HepG2 (cell line): ENCODE results near the gene FCAMR. TPM values are rescaled to one million over a fixed set of nuclear protein-coding genes. Genes with fewer than 3 reads are reported as not detected.

Experiments used
- ATAC-seq: fragments of 200-7000 bp; cut with Tn5 transposase; 3 replicates; pipeline ENCODE4 v1.9.1; 2020; ENCODE audit warnings: mild to moderate bottlenecking, moderate library complexity
- BruUV-seq: library from RNA; stranded (reverse); fragments of 400-500 nt; replicated peaks from 2 replicates; lab custom pipeline; 2021; lab: Mats Ljungman, UMichigan
- CTCF ChIA-PET: fragments of 300-600 bp; formaldehyde crosslinking; extraction: SDS; loops from one replicate; lab custom pipeline; 2021; ENCODE audit warnings: low total read pairs, inconsistent platforms, low intra/inter-chr PET ratio; lab: Yijun Ruan, JAX
- POLR2A ChIA-PET: fragments of 350-600 bp; sonication (Branson Sonifier 250); formaldehyde crosslinking; loops from one replicate; lab custom pipeline; 2020; ENCODE audit warnings: antibody characterized with exemption, inconsistent platforms; lab: Yijun Ruan, JAX
- DNase-seq: peaks from one replicate; pipeline ENCODE4 v3.0.0-alpha.2; 2015; ENCODE audit warnings: low spot score
- FAIRE-seq: peaks from 3 replicates; lab custom pipeline; 2011; peaks lifted over from hg19 to GRCh38; lab: Jason Lieb, UNC
- H2AFZ ChIP-seq: one replicate; pipeline ENCODE4 v1.6.1; 2011; ENCODE audit warnings: low read length, inconsistent platforms
- H3K27ac ChIP-seq: fragments of 300-600 bp; 3 replicates; pipeline ENCODE4 v1.8.0; 2011; ENCODE audit warnings: mixed run types, mild to moderate bottlenecking, mixed read lengths, low read length, inconsistent platforms; ENCODE audit not compliant: insufficient read depth; ENCODE audit errors: extremely low read length
- H3K27me3 ChIP-seq, 2 experiments: fragments of 200-600 bp in 1 of 2; 2 replicates in 1 of 2; 3 replicates in 1 of 2; pipeline versions ENCODE4 v1.6.0 to v1.8.0; 2011; ENCODE audit warnings: low read length in 2 of 2, mild to moderate bottlenecking in 2 of 2, moderate library complexity in 2 of 2, inconsistent platforms in 1 of 2; ENCODE audit not compliant: insufficient read depth in 2 of 2, control insufficient read depth in 1 of 2
- H3K36me3 ChIP-seq, 2 experiments: fragments of 200-600 bp in 1 of 2; replicated peaks in 1 of 2; 2 replicates in 1 of 2; 3 replicates in 1 of 2; pipeline versions ENCODE4 v1.5.1 to v1.8.0; 2011; ENCODE audit warnings: low read length in 2 of 2, inconsistent platforms in 1 of 2; ENCODE audit not compliant: insufficient read depth in 2 of 2, control insufficient read depth in 1 of 2
- H3K4me1 ChIP-seq: 2 replicates; pipeline ENCODE4 v1.5.1; 2012; ENCODE audit warnings: low read length, inconsistent platforms; ENCODE audit not compliant: insufficient read depth
- H3K4me2 ChIP-seq: 2 replicates; pipeline ENCODE4 v1.6.0; 2011; ENCODE audit warnings: low read depth, low read length, inconsistent platforms
- H3K4me3 ChIP-seq, 3 experiments: fragments of 200-600 bp in 1 of 3; sonication (generic), shearing (Covaris generic) in 1 of 3; replicated peaks in 1 of 3; 2 replicates each; pipeline ENCODE4 v1.5.1; 2011 to 2016; ENCODE audit warnings: low read length in 3 of 3, inconsistent platforms in 2 of 3, low read depth in 2 of 3, mild to moderate bottlenecking in 2 of 3, control low read depth in 1 of 3, mixed read lengths in 1 of 3; ENCODE audit not compliant: insufficient read depth in 1 of 3
- H3K79me2 ChIP-seq: one replicate; pipeline ENCODE4 v1.6.1; 2011; ENCODE audit warnings: low read length, inconsistent platforms; ENCODE audit not compliant: insufficient read depth
- H3K9ac ChIP-seq: 2 replicates; pipeline ENCODE4 v1.6.0; 2011; ENCODE audit warnings: mild to moderate bottlenecking, low read depth, low read length, inconsistent platforms; ENCODE audit not compliant: insufficient read depth
- H3K9me3 ChIP-seq: 2 replicates; pipeline ENCODE4 v1.5.1; 2012; ENCODE audit warnings: mild to moderate bottlenecking, low read length
- H4K20me1 ChIP-seq: 2 replicates; pipeline ENCODE4 v1.6.0; 2011; ENCODE audit warnings: inconsistent platforms, mild to moderate bottlenecking, low read length, moderate library complexity; ENCODE audit not compliant: insufficient read depth
- EZH2 ChIP-seq: conservative IDR thresholded peaks from 2 replicates; pipeline ENCODE4 v1.6.1; 2012; ENCODE audit warnings: mild to moderate bottlenecking, low read depth, low read length, moderate library complexity
- PRDM15 ChIP-seq: sonication (generic); formaldehyde crosslinking; IDR thresholded peaks from 2 replicates; pipeline ENCODE4 v1.4.0; 2020; ENCODE audit warnings: missing genetic modification reagents
- TSC22D2 ChIP-seq: sonication (generic); formaldehyde crosslinking; IDR thresholded peaks from 2 replicates; pipeline ENCODE4 v1.5.1; 2020; ENCODE audit warnings: missing genetic modification reagents, mild to moderate bottlenecking, borderline replicate concordance
- ZFP36L2 ChIP-seq: sonication (generic); formaldehyde crosslinking; IDR thresholded peaks from 2 replicates; pipeline ENCODE4 v1.4.0; 2020; ENCODE audit warnings: missing genetic modification reagents
- ZNF598 ChIP-seq: sonication (generic); formaldehyde crosslinking; IDR thresholded peaks from 2 replicates; pipeline ENCODE4 v1.5.1; 2020; ENCODE audit warnings: mild to moderate bottlenecking, missing genetic modification reagents, borderline replicate concordance
- ZNF709 ChIP-seq: sonication (generic); formaldehyde crosslinking; IDR thresholded peaks from 2 replicates; pipeline ENCODE4 v1.5.0; 2020; ENCODE audit warnings: mild to moderate bottlenecking, missing genetic modification reagents
- WGBS: methylation state at CpG from one replicate; pipeline ENCODE4 v1.1.6; 2017; ENCODE audit warnings: low lambda C conversion rate; 5-methylcytosine and 5-hydroxymethylcytosine counted together
- in situ Hi-C: cut with HindIII; loops from 2 replicates; pipeline ENCODE4 v1.10.0; 2017; ENCODE audit warnings: low pct_unique_long_range_greater_than_20kb; ENCODE audit not compliant: extremely low pct_ligation_motif_present
- intact Hi-C: fragments of 100-400 bp; cut with micrococcal nuclease; formaldehyde crosslinking; loops from one replicate; pipeline ENCODE4 v1.10.0; 2022; ENCODE audit not compliant: unreplicated experiment
- polyA plus RNA-seq, 8 experiments: library from polyadenylated mRNA; depleted of rRNA in 3 of 8; stranded (reverse) in 7 of 8; unstranded in 1 of 8; fragments of >200 nt; fragmentation: Illumina TruSeq in 4 of 8; extraction: Trizol in 4 of 8; gene quantifications; 2 replicates each; pipeline versions ENCODE4 v1.2.1 to v1.2.3, GENCODE V29; 2011 to 2016; ENCODE audit warnings: low read depth in 4 of 8, missing spikeins in 1 of 8, mixed read lengths in 1 of 8; ENCODE audit not compliant: insufficient read depth in 1 of 8
- total RNA-seq, 5 experiments: library from RNA; depleted of rRNA; stranded (reverse); fragments of >200 nt; fragmentation: Illumina TruSeq; extraction: Trizol; gene quantifications; 2 replicates each; pipeline ENCODE4 v1.2.3, GENCODE V29; 2016; ENCODE audit warnings: low read depth in 1 of 5

Gene FCAMR
- total and polyA plus RNA-seq, 2 of the 13 experiments (the other 11 are each of a cell fraction or from before 2014, with no cell fraction given) = not detected

GRCh38 chr1:207019161-207019560 lies 48.9 kb upstream of the FCAMR start (continued):
- TF ChIP-seq PRDM15 (CRISPR knock-in tag) (no peak), EZH2 (no peak), TSC22D2 (CRISPR knock-in tag) (no peak), ZNF709 (CRISPR knock-in tag) (no peak)

- FAIRE-seq (no peak), DNase-seq (no peak), ATAC-seq (no peak)
- WGBS = 62% methylated on average over 4 of the region's 4 CpGs
- in situ Hi-C loops (no loop called here), intact Hi-C loops (no loop called here)
- no peaks in the 10 kb centered on the region for H3K79me2 ChIP-seq
- POLR2A ChIA-PET = interaction anchor here (0.8 kb wide), 1 partner anchor 9 kb away, joined by 3 read pairs; no protein-coding TSS in a partner anchor
- TF ChIP-seq ZNF598 (CRISPR knock-in tag) = no peak
- TF ChIP-seq ZFP36L2 (CRISPR knock-in tag) = no peak
- H4K20me1 ChIP-seq = no peaks in the 10 kb centered on the region
- H3K4me1 ChIP-seq = peaks cover 51% of the 10 kb centered on the region
- H3K4me3 ChIP-seq = no peak overlapping the region
- H3K27ac ChIP-seq = no peak overlapping the region
- no peaks in the 10 kb centered on the region for H3K9me3 ChIP-seq
- no TSS peak for BruUV-seq
- CTCF ChIA-PET = no interaction called here
- H3K27me3 ChIP-seq = no peaks in the 10 kb centered on the region
- no peaks in the 10 kb centered on the region for H3K36me3 ChIP-seq
- no peak overlapping the region for H3K4me2 ChIP-seq
- no peak overlapping the region for H2AFZ ChIP-seq
- no peak overlapping the region for H3K9ac ChIP-seq
Observed at GRCh38 chr1:207018707-207019106, 48.4 kb upstream of the FCAMR start.
